ENCODE results near the gene COG2.

COG2 gene

DNA sequence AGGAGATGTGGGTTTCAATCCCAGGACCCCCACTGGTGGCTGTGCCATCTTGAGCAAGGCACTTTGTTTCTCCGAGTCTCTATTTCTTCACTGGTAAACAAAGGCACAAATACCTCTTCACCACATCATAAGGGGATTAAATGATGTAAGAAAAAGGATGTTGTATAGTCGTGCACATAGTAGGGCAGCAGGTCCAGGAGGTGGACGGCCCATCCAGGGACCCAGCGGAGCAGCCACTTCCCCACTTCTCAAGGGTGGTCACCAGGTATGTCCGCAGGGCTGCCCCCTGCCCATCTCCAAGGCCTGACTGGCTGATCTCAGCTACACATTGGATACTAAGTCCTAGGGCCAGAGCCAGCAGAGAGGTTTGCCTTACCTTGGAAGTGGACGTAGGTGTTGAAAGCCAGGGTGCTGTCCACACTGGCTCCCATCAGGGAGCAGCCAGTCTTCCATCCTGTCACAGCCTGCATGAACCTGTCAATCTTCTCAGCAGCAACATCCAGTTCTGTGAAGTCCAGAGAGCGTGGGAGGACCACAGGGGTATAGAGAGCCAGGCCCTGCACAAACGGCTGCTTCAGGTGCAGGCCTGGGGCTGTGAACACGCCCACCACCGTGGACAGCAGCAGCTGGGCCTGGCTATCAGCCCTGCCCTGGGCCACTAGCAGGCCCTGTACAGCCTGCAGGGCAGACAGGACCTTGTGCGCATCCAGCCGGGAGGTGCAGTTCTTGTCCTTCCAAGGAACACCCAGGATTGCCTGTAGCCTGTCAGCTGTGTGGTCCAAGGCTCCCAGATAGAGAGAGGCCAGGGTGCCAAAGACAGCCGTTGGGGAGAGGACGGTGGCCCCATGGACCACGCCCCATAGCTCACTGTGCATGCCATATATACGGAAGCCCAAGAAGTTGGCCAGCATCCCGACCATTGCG lies 67.6 kb downstream of the COG2 start:
- DNase-seq (ENCODE audit: insufficient read length, low spot score): no peak
- TF ChIP-seq, protein P1, sequence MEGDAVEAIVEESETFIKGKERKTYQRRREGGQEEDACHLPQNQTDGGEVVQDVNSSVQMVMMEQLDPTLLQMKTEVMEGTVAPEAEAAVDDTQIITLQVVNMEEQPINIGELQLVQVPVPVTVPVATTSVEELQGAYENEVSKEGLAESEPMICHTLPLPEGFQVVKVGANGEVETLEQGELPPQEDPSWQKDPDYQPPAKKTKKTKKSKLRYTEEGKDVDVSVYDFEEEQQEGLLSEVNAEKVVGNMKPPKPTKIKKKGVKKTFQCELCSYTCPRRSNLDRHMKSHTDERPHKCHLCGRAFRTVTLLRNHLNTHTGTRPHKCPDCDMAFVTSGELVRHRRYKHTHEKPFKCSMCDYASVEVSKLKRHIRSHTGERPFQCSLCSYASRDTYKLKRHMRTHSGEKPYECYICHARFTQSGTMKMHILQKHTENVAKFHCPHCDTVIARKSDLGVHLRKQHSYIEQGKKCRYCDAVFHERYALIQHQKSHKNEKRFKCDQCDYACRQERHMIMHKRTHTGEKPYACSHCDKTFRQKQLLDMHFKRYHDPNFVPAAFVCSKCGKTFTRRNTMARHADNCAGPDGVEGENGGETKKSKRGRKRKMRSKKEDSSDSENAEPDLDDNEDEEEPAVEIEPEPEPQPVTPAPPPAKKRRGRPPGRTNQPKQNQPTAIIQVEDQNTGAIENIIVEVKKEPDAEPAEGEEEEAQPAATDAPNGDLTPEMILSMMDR (IDR thresholded peaks at IDR 0.05; ENCODE audit: insufficient read depth, missing control alignments): no peak
- FAIRE-seq: no peak

DNA sequence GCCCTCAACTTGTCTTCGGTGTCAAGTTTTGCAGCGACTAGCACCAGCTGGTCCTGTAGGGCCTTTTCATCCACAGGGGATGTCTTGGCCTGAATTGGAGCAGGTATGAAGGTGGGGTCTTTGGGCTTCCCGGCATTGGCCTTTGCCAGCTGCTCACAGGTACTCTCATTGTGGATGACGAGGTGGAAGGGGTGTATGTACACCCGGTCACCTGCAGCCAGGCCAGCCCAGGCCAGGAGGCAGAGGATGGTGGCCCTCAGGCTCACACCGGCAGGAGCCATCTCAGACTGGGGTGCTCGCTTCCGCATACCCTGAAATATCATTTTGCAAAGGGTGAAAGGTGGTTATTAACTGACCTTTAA lies 68.2 kb downstream of the COG2 start:
- DNase-seq (ENCODE audit: insufficient read length, low spot score) (no peak), FAIRE-seq (no peak)
- TF ChIP-seq, protein P1 (IDR thresholded peaks at IDR 0.05; ENCODE audit: insufficient read depth, missing control alignments): no peak

DNA sequence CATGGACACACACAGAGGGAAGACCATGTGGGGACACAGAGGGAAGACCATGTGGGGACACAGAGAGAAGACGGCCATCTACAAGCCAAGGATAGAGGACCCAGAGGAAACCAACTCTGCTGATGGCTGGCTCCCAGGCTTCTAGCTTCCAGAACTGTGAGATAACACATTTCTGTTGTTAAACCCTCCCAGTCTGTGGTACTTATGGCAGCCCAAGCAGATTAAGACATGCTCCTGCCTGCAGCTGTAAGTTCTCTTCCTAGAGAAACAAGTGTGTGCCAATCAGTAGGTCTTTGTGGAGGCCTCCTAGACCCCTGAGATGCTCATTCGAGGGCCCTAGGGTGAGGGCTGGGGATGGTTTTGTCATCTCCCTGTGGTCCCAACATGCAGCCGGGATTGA lies 69.0 kb downstream of the COG2 start:
- TF ChIP-seq, protein P1 (IDR thresholded peaks at IDR 0.05; ENCODE audit: insufficient read depth, missing control alignments): no peak
- DNase-seq (ENCODE audit: insufficient read length, low spot score) (no peak), FAIRE-seq (no peak)

DNA sequence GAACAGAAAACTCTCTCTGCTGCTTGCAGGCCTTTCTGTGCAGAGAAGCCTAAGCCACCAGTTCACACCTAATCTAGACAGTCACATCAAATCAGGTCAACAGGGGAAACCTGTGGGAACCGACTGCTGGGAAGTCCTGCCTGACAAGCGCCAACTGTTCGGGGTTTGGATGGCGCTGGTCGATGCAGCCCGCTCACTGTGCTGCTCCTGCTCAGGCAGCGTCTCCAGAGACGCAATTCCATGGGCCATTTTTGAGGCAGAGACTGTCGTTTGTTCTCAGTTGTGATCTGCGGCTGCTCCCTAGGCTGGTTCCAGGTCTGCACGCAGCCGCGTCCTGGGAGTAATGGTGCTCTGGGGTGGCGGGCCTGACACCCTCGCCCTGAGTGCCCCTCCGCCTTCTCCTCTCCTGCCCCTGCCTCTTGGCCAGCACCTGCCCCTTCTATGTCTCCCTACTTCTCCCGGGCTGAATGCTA lies 70.2 kb downstream of the COG2 start:
- no peak for DNase-seq (ENCODE audit: insufficient read length, low spot score)
- FAIRE-seq: no peak
- TF ChIP-seq, protein P1 (IDR thresholded peaks at IDR 0.05; ENCODE audit: insufficient read depth, missing control alignments): no peak

DNA sequence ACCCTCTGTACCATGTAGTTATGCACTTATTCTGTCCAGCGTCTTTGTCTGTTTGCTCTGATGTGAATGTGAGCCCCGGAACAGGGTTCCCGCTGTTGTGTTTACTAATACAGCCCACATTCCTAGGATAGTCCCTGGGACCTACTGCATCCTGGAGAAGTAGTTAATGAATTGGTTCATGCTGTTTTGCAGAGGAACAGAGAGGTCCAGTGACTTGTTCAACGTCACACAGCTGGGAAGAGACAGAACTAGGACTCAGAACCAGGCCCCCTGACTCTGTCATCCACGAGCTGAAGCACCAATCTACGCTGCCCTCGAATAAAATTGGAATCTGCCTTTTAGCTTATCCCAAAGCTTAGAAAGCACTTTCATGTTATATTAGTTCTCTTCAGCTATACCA lies 70.9 kb downstream of the COG2 start:
- DNase-seq (ENCODE audit: insufficient read length, low spot score): no peak
- FAIRE-seq: no peak
- TF ChIP-seq, protein P1 (IDR thresholded peaks at IDR 0.05; ENCODE audit: insufficient read depth, missing control alignments): no peak

DNA sequence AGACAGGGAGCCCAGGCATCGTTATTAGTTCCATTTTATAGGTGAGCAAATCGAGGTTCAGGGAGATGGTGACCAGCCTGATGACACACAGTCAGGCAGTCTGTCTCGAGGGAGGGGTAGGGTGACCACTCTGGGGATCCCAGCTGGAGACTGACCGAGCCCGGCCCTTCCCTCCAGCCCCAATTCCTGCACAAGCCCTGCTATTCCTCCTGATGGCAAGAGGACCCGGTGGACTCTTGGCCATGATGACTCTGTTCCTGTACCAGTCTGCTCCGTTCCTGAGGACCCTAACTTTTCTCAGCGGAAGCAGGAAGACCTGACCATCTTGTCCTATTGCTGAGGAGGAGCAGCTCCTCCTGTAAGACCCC lies 71.2 kb downstream of the COG2 start:
- DNase-seq (ENCODE audit: insufficient read length, low spot score): no peak
- TF ChIP-seq, protein P1 (IDR thresholded peaks at IDR 0.05; ENCODE audit: insufficient read depth, missing control alignments): no peak
- FAIRE-seq: no peak
